Choroid plexus epithelial cell (primary cell): ENCODE results near the gene USP6NL.
A peak's percentile ranks its signal among the peaks of the same experiment; 100 is the strongest.

Experiments used
- DNase-seq: peaks from one replicate; pipeline ENCODE4 v3.0.0-alpha.2; 2010; ENCODE audit warnings: low read depth
- H3K4me3 ChIP-seq: 2 replicates; pipeline ENCODE4 v1.5.1; 2011; ENCODE audit warnings: low read depth, mild to moderate bottlenecking, control low read depth, low read length, moderate library complexity
- CTCF ChIP-seq: conservative IDR thresholded peaks from 2 replicates; pipeline ENCODE4 v1.5.1; 2011; ENCODE audit warnings: low read depth, mild to moderate bottlenecking, control low read depth, inconsistent platforms, low read length, moderate library complexity

The USP6NL gene

DNA sequence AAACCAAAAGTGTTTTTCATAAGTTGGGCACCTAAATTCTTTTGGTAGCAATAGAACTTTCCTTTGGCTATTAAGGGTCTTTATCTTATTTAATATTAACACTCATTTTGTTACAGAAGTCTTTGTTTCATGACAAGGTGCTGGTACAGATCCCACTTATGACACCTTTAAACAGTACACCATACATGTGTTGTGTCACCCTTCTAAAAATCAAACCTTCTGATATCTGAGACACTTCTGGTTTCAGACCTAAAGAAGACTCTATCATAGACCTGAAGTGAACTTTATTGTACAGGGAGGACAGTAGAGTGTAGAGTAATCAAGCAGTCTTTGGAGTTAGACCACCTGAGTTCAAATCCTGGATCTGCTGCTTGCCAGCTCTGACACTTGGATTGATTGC, 5.8 kb upstream of the USP6NL start:
- no peak overlapping the region for H3K4me3 ChIP-seq
- TF ChIP-seq CTCF, result no peak
- DNase-seq, result no peak

GRCh38 chr10:11616021-11616420, 4.6 kb upstream of the USP6NL start:
- H3K4me3 ChIP-seq, result no peak overlapping the region
- DNase-seq, result peak; percentile 26
- no peak for TF ChIP-seq CTCF

DNA sequence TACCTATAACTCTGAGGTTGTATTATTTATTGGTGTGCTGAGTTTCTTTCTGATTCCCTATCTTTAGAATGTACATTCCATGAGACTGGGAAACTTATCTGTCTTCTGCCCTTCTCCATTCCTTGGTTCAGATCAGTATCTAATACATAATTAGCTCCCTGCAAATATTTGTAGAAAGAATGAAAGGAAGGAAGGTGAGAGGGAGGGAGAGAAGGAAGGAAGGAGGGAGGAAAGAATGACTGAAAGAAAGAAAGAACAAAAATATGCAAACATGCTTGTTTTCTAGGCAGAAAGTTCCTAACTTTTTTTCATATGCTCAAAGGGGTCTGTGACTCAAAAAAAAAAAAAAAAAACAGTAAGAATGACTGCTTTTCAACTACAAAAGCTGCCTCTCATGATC, 3.9 kb upstream of the USP6NL start:
- H3K4me3 ChIP-seq, result no peak overlapping the region
- TF ChIP-seq CTCF, result no peak
- DNase-seq, result no peak

- H3K4me3 ChIP-seq, result peak overlapping the region; percentile 72
- DNase-seq, result no peak
- TF ChIP-seq CTCF, result no peak
Measured at GRCh38 chr10:11612021-11613001, 861 bp upstream of the USP6NL start.

DNA sequence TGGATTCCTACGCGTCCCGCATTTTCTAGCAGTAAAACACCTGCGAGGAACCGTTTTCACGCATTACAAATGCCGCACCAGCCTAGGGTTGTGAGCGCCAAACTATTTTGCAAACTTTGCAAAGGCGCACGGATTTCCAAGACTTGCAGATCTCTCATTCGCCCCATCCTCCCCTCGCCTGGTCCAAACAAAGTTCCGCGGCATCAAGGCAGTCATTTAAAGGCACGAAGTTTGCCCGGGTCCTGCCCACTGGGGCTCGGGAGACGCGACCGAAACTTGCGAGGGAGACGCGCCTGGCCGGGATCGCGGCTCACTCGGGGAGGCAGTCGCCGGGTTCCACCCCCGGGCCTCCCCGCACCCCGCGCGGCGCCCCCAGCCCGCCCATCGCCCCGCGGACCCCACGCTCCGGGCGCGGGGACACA, 613 bp downstream of the USP6NL start:
- peak overlapping the region; percentile 72 for H3K4me3 ChIP-seq
- no peak for TF ChIP-seq CTCF
- peak; percentile 59 for DNase-seq

DNA sequence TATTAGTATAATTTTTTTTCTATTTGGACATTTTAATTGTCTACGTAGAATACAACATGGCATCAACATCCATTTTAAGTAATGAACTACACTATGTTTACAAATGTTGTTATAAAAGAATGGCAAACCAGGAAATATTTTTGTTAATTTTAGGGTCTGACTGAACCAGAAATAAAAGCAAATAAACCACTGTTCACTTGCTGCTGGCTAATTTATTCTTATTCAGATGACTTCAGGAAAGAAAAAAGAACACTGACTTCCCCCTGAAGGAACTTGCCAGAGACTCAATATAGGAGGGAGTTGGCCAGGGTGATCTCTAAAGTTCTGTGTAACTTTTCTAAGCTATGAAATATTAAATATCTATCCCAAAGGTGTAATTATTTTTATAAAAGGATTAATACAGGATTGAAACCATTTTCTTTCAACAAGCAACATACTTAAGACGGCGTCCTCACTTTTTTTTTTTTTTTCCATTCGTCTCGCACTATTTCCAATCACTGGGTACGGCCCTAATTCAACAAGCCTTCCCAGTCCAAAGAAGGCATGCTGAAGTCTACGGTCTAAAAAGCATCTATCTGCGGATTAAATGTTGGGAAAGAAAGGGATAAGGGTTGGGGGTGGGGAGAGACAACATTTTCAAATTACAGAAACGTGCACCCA, 1.2 kb downstream of the USP6NL start:
- no peak for DNase-seq
- TF ChIP-seq CTCF, result no peak
- H3K4me3 ChIP-seq, result peak overlapping the region; percentile 72
